Keratinocyte (primary cell): ENCODE measurements around the gene PACS2. TPM values are rescaled to one million over a fixed set of nuclear protein-coding genes. Genes with fewer than 3 reads are reported as not detected.

Experiments
- DNase-seq: peaks from one replicate; pipeline ENCODE4 v3.0.0-alpha.2; 2011; ENCODE audit warnings: low read depth, missing footprints, low spot score
- FAIRE-seq: peaks from 2 replicates; lab custom pipeline; 2011; peaks lifted over from hg19 to GRCh38; lab: Jason Lieb, UNC
- H2AFZ ChIP-seq: 2 replicates; pipeline ENCODE4 v1.6.0; 2012; ENCODE audit warnings: low read length, control low read depth, inconsistent platforms; ENCODE audit not compliant: control insufficient read depth
- H3K27ac ChIP-seq: 2 replicates; pipeline ENCODE4 v1.5.1; 2011; ENCODE audit warnings: low read length; ENCODE audit not compliant: control insufficient read depth, insufficient read depth
- H3K27me3 ChIP-seq: 3 replicates; pipeline ENCODE4 v1.6.0; 2011; ENCODE audit warnings: low read length; ENCODE audit not compliant: control insufficient read depth, insufficient read depth; ENCODE audit errors: extremely low read depth
- H3K36me3 ChIP-seq, 2 experiments: 2 replicates in 1 of 2; 3 replicates in 1 of 2; pipeline ENCODE4 v1.5.1; 2011; ENCODE audit warnings: low read length in 2 of 2, mild to moderate bottlenecking in 1 of 2; ENCODE audit not compliant: control insufficient read depth in 2 of 2, insufficient read depth in 2 of 2; ENCODE audit errors: extremely low read depth in 1 of 2
- H3K4me1 ChIP-seq: 3 replicates; pipeline ENCODE4 v1.5.1; 2011; ENCODE audit warnings: low read length; ENCODE audit not compliant: control insufficient read depth, insufficient read depth; ENCODE audit errors: extremely low read depth
- H3K4me2 ChIP-seq: 3 replicates; pipeline ENCODE4 v1.6.0; 2011; ENCODE audit warnings: low read depth, low read length; ENCODE audit not compliant: control insufficient read depth, insufficient read depth; ENCODE audit errors: extremely low read depth
- H3K4me3 ChIP-seq, 3 experiments: fragments of 200-600 bp in 1 of 3; sonication (generic) in 1 of 3; 2 replicates in 2 of 3; 3 replicates in 1 of 3; pipeline ENCODE4 v1.5.1; 2011 to 2016; ENCODE audit warnings: low read length in 3 of 3, mild to moderate bottlenecking in 3 of 3, control low read depth in 2 of 3, inconsistent platforms in 1 of 3, low read depth in 1 of 3, mixed read lengths in 1 of 3, mixed run types in 1 of 3, moderate library complexity in 1 of 3; ENCODE audit not compliant: control insufficient read depth in 2 of 3, insufficient read depth in 2 of 3; ENCODE audit errors: extremely low read depth in 1 of 3
- H3K79me2 ChIP-seq: 2 replicates; pipeline ENCODE4 v1.6.0; 2012; ENCODE audit warnings: low read length; ENCODE audit not compliant: control insufficient read depth, insufficient read depth
- H3K9ac ChIP-seq: 3 replicates; pipeline ENCODE4 v1.6.0; 2011; ENCODE audit warnings: low read length; ENCODE audit not compliant: control insufficient read depth, insufficient read depth; ENCODE audit errors: extremely low read depth
- H3K9me1 ChIP-seq: 3 replicates; pipeline ENCODE4 v1.6.0; 2011; ENCODE audit warnings: low read length; ENCODE audit not compliant: control insufficient read depth, insufficient read depth; ENCODE audit errors: extremely low read depth
- H3K9me3 ChIP-seq: 2 replicates; pipeline ENCODE4 v1.5.1; 2012; ENCODE audit warnings: low read depth, low read length; ENCODE audit not compliant: control insufficient read depth
- H4K20me1 ChIP-seq: 3 replicates; pipeline ENCODE4 v1.6.0; 2011; ENCODE audit warnings: low read length; ENCODE audit not compliant: control insufficient read depth, insufficient read depth; ENCODE audit errors: extremely low read depth
- EZH2 ChIP-seq: IDR thresholded peaks from one replicate; pipeline ENCODE4 v1.6.1; 2012; ENCODE audit warnings: inconsistent platforms, mild to moderate bottlenecking, low read length, moderate library complexity
- dilution Hi-C: fragments of 300-500 bp; cut with MboI; formaldehyde crosslinking; loops from one replicate; pipeline ENCODE4 v1.7.0; 2020; ENCODE audit warnings: low sequenced_read_pairs; ENCODE audit not compliant: extremely low pct_ligation_motif_present
- polyA plus RNA-seq, 5 experiments: library from polyadenylated mRNA; depleted of rRNA in 3 of 5; stranded (reverse) in 3 of 5; stranded (forward) in 1 of 5; unstranded in 1 of 5; fragments of >200 nt; gene quantifications; 1 replicate in 1 of 5; 2 replicates in 3 of 5; 3 replicates in 1 of 5; pipeline versions ENCODE4 v1.2.1 to v1.2.3, GENCODE V29; 2011 to 2012; ENCODE audit warnings: missing spikeins in 2 of 5, low read depth in 1 of 5, low replicate concordance in 1 of 5
- TF ChIP-seq, protein P1 (sequence below), 3 experiments: IDR thresholded peaks in 1 of 3; conservative IDR thresholded peaks in 1 of 3; optimal IDR thresholded peaks in 1 of 3; 2 replicates in 2 of 3; 3 replicates in 1 of 3; pipeline versions ENCODE3 to v1.5.1; 2011; ENCODE audit warnings: low read length in 3 of 3, mild to moderate bottlenecking in 3 of 3, moderate library complexity in 2 of 3, control low read depth in 1 of 3, inconsistent platforms in 1 of 3; ENCODE audit not compliant: insufficient read depth in 2 of 3; ENCODE audit errors: extremely low read depth in 1 of 3

The PACS2 gene
- polyA plus RNA-seq, 1 donor (not counting 4 experiments of a cell fraction or from before 2014, with no cell fraction given): 11.8 TPM

DNA sequence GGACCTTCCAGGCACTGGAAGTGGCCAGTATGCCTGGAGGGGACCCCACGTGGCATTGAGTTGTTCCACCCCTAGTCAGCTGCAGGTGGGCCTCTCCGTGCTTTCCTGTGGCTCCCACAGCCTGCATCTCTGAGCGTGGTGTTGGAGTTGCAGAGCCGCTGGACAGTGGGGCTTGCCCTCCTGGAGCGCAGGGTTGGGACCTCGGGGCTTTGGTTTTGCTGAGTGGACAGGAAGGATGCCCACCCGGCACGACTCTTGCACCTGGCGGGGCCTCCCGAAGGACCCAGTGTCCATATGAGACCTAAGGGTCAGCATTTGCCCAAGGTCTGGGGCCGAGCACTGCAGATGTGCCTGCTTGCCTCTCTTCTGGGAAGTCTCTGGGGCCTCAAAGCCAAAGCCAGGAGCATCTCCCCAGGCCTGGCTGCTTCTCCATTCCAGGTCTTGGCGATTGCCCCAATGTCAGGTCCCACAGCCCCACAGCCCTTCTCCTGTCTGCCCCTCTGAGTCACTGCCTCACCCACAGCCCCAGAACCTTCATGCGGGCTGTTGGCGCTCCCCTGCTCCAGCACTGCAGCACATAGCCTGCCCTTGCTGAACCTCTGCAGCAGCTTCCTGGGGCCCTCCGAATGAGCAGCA is 1.5 kb downstream of the PACS2 start:
- Histone ChIP-seq H2AFZ (no peak overlapping the region), H3K9ac (no peak overlapping the region)

DNA sequence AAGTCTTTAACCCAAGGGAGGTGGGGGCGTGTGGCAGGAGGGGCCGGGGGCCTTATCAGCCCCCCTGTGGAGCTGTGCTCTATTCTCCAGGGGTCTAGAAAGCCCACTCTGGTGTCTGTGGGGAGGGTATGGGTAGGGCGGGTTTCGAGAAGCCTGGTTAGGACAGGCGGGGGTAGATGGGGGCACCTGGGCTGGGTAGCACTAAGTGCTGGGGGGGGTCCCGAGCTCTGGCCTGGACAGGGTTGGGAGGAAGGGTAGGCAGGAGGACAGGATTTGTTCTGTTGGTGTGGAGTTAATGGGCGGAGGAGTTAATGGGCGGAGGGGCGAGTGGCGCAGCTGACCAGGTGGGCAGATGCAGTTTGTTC is 2.0 kb downstream of the PACS2 start:
- FAIRE-seq (no peak), DNase-seq (no peak)
- H3K79me2 ChIP-seq: peaks cover 29% of the 10 kb centered on the region
- H3K27ac ChIP-seq: no peak overlapping the region
- H2AFZ ChIP-seq: no peak overlapping the region
- H3K27me3 ChIP-seq: no peaks in the 10 kb centered on the region
- TF ChIP-seq EZH2: no peak
- TF ChIP-seq, protein P1, sequence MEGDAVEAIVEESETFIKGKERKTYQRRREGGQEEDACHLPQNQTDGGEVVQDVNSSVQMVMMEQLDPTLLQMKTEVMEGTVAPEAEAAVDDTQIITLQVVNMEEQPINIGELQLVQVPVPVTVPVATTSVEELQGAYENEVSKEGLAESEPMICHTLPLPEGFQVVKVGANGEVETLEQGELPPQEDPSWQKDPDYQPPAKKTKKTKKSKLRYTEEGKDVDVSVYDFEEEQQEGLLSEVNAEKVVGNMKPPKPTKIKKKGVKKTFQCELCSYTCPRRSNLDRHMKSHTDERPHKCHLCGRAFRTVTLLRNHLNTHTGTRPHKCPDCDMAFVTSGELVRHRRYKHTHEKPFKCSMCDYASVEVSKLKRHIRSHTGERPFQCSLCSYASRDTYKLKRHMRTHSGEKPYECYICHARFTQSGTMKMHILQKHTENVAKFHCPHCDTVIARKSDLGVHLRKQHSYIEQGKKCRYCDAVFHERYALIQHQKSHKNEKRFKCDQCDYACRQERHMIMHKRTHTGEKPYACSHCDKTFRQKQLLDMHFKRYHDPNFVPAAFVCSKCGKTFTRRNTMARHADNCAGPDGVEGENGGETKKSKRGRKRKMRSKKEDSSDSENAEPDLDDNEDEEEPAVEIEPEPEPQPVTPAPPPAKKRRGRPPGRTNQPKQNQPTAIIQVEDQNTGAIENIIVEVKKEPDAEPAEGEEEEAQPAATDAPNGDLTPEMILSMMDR (optimal IDR thresholded peaks at IDR 0.05 in 1 of 3, IDR thresholded peaks at IDR 0.05 in 1 of 3, conservative IDR thresholded peaks at IDR 0.05 in 1 of 3; ENCODE audit: extremely low read depth in 1 of 3, insufficient read depth in 2 of 3, low read length in 3 of 3): no peak
- no peaks in the 10 kb centered on the region for H4K20me1 ChIP-seq
- no peaks in the 10 kb centered on the region for H3K36me3 ChIP-seq
- dilution Hi-C loops: no loop called here
- no peak overlapping the region for H3K9ac ChIP-seq
- H3K9me3 ChIP-seq: no peaks in the 10 kb centered on the region
- no peak overlapping the region for H3K4me3 ChIP-seq
- H3K4me2 ChIP-seq: peak overlapping the region; percentile 95
- no peaks in the 10 kb centered on the region for H3K9me1 ChIP-seq
- peaks cover 14% of the 10 kb centered on the region for H3K4me1 ChIP-seq

More for the DNA sequence above, 1.5 kb downstream of the PACS2 start:
- Histone ChIP-seq H3K4me2 (peak overlapping the region; percentile 95), H3K27me3 (no peaks in the 10 kb centered on the region), H3K36me3 (no peaks in the 10 kb centered on the region), H3K4me1 (peaks cover 14% of the 10 kb centered on the region), H3K27ac (no peak overlapping the region), H3K79me2 (peaks cover 25% of the 10 kb centered on the region), H4K20me1 (no peaks in the 10 kb centered on the region), H3K9me1 (no peaks in the 10 kb centered on the region), H3K4me3 (peak overlapping the region; percentile 62 to 80 (median 72)), H3K9me3 (no peaks in the 10 kb centered on the region)
- TF ChIP-seq EZH2: no peak
- TF ChIP-seq, protein P1 (optimal IDR thresholded peaks at IDR 0.05 in 1 of 3, IDR thresholded peaks at IDR 0.05 in 1 of 3, conservative IDR thresholded peaks at IDR 0.05 in 1 of 3; ENCODE audit: extremely low read depth in 1 of 3, insufficient read depth in 2 of 3, low read length in 3 of 3): no peak
- no peak for DNase-seq
- dilution Hi-C loops: no loop called here
- no peak for FAIRE-seq
